ENCODE data around the gene DTX1.

DNA sequence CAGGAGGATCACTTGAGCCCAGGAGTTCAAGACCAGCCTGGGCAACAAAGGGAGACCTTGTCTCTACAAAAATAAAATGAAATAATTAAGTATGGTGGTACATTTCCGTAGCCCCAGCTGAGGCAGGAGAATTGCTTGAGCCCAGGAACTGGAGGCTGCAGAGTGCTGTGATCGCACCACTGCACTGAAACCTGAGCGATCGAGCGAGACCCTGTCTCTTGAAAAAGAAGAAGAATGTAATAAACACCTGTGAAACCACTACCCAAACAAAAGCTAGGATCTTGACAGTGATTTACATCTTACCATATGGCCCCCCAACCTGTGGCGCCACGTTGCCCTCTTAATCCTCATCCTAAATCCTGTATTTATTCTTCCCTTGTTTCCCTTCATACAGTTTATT is 5.7 kb upstream of the DTX1 start:
- TF ChIP-seq, protein P1, sequence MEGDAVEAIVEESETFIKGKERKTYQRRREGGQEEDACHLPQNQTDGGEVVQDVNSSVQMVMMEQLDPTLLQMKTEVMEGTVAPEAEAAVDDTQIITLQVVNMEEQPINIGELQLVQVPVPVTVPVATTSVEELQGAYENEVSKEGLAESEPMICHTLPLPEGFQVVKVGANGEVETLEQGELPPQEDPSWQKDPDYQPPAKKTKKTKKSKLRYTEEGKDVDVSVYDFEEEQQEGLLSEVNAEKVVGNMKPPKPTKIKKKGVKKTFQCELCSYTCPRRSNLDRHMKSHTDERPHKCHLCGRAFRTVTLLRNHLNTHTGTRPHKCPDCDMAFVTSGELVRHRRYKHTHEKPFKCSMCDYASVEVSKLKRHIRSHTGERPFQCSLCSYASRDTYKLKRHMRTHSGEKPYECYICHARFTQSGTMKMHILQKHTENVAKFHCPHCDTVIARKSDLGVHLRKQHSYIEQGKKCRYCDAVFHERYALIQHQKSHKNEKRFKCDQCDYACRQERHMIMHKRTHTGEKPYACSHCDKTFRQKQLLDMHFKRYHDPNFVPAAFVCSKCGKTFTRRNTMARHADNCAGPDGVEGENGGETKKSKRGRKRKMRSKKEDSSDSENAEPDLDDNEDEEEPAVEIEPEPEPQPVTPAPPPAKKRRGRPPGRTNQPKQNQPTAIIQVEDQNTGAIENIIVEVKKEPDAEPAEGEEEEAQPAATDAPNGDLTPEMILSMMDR (IDR thresholded peaks at IDR 0.05; ENCODE audit: extremely low read depth in 1 of 2, insufficient read depth in 1 of 2, low read depth in 1 of 2, low read length in 2 of 2) = no peak
- no peak for TF ChIP-seq EZH2 (IDR thresholded peaks at IDR 0.05; ENCODE audit: borderline replicate concordance, low read depth, low read length, severe bottlenecking)
- no peak for TF ChIP-seq MAX (IDR thresholded peaks at IDR 0.05; ENCODE audit: insufficient read depth, insufficient read length)
- TF ChIP-seq POLR2A (IDR thresholded peaks at IDR 0.05; ENCODE audit: low read depth, low read length) = no peak
- no peak for TF ChIP-seq POLR2AphosphoS5 (IDR thresholded peaks at IDR 0.05; ENCODE audit: insufficient read depth, low read depth, low read length)
- TF ChIP-seq GATA2 (IDR thresholded peaks at IDR 0.05; ENCODE audit: insufficient read depth, insufficient read length, low read depth, low read length) = no peak
